Astrocyte of the cerebellum (primary cell): ENCODE measurements around the gene MYT1.

ENCODE experiments used
- DNase-seq: peaks from one replicate; pipeline ENCODE4 v3.0.0-alpha.2; 2011; ENCODE audit warnings: low read depth
- H3K4me3 ChIP-seq: 2 replicates; pipeline ENCODE4 v1.5.1; 2011; ENCODE audit warnings: mild to moderate bottlenecking, low read depth, low read length, moderate library complexity
- CTCF ChIP-seq: IDR thresholded peaks from 2 replicates; pipeline ENCODE4 v1.5.1; 2012; ENCODE audit warnings: low read length, low read depth, moderate library complexity, mild to moderate bottlenecking; ENCODE audit errors: missing control alignments
- in situ Hi-C: cut with HindIII; loops from 2 replicates; pipeline ENCODE4 v1.10.0; 2017; ENCODE audit warnings: low sequenced_read_pairs

The MYT1 gene

DNA sequence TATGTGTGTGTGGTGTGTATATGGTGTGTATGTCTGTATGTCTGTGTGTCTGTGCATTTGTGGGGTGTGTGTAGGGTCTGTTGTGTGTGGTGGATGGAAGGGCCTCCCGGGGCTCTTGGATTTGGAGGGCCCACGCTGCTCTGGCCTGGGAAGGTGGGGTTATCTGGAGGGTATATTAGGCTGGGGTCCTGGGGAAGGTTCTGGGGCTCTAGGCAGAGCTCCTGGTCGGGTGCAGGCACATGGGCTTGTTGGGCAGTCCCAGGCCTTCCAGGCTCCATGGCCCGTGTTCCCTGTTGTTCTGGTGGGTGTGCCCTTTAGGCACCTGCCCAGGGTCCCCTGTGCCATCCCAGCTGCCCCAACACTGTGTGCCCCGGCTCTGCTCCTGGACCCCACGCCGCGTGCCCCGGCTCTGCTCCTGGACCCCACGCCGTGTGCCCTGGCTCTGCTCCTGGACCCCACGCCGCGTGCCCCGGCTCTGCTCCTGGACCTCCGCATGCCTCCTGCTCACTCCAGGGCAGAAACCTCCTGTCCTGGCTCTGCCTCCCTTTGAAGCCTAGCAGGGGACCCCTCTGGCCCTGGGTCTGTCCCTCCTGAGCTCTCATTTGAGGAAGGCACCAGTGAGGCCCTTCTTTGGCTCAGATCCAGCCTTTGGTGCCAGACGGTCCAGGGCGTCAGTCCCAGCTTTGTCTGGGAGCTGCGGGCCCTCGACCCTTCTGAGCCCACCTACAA, 10.2 kb upstream of the MYT1 start:
- TF ChIP-seq CTCF, result no peak
- in situ Hi-C loops, result no loop called here

DNA sequence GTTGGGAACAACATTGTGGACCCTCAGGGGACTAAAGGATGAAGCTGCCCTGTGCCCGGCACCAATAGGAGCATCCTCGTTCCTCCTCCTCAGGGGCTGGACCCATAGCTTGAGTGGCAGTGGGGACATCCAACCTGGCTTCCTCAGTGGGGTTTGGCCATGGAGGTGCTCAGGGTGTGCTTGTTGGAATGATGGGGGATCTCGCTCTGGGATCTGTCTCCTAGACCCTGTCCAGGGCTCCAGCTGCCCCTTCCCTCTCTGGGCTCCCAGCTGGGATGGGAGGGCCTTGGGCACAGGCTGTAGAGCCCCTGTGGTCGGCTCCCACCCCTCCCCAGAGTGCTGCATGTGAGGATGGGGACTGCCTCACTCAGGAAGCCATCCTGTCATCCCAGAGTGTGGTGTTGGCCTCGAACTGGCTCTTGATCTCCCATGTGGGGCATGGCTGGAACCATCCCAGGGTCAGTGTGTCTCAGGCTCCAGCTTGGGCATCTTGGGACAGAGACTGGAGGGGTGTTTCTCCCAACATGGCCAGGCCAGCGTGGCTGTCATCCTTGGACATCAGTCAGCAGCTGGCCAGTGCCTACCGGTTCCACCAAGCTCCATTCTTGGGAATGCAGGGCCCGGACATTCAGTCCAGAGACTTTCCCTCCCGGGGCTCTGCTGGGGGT, 9.5 kb upstream of the MYT1 start:
- H3K4me3 ChIP-seq, result no peak overlapping the region
- in situ Hi-C loops, result no loop called here
- no peak for TF ChIP-seq CTCF
- DNase-seq, result no peak

More for the DNA sequence above, 10.2 kb upstream of the MYT1 start:
- DNase-seq, result no peak
- no peak overlapping the region for H3K4me3 ChIP-seq

DNA sequence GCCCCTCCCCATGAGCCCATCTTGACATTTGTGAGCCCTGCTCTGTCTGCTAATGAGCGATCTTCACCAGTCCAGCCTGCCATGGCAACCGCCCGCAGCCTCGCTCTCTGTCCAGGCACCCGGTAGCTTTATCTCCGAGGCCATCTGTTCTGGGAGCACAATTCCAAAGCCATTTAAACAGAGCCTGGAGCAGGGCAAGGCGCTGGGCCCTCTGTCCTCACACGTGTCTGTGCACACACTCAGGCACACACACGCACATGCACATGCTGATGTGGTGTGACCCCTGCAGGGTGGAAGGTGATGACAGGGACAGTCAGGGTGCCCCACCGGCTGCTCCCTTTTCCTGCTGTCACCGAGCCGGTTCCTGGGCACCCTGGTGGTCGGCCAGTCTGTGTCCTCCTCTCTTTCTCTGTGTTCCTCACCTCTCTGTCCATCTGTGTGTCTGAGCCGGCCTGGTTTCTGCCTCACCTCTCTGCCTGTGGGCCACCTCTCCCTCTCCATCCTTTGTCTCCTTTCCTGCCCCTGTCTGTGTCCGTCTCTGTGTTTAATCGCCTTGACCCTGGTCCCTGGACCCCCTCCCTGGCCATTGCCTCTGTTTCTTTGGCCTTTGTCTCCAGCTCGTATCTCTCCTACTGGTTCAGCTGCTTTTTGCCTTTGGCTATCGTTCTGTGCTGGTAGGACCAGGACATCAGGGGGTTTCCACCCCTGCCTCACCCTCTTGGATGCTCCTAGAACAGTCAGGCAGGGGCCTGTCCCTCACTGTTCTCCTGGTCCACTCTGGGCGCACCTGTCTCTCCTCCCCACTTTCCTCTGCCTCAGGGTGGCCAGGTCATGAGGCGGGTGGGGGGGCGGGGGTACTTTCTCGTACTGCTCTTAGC, 8.8 kb upstream of the MYT1 start:
- no peak for TF ChIP-seq CTCF
- in situ Hi-C loops, result no loop called here
- H3K4me3 ChIP-seq, result no peak overlapping the region
- DNase-seq, result no peak

DNA sequence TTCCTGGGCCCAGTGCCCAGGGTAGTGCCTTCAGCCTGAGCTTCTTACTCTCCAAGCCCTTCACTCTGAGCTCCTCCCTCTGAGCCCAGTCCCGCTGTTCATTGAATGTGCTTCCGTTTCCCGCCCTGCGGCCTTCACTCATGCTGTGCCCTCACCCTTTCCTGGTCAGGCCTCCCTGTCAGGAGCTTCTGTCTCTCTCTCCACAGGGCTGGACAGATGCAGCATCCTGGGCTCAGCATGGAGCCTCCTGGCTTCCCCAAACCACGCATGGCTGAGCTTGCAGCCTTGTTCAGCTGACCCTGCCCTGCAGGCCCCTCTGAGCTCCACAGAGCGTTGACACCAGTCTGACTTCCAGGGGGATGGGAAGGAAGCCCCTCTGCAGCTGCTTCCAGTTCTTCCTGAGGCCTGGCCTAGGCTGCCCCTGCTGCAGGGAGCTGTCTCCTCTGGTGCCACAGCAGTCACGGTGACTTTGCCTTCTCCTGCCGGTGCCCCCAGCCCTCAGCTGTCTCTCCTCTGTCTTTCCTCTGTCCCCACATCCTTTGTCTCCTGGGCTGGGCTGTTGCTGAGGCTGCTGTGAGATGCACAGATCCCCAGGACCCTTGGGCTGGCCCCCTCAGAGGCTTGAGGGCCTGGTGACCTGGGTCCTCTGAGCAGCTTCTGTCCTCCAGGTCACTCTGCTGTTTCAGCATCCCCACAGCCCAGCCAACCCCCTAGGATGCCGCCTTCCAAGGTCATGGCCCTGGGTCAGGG, 7.9 kb upstream of the MYT1 start:
- DNase-seq, result no peak
- in situ Hi-C loops, result no loop called here
- no peak for TF ChIP-seq CTCF
- H3K4me3 ChIP-seq, result no peak overlapping the region

DNA sequence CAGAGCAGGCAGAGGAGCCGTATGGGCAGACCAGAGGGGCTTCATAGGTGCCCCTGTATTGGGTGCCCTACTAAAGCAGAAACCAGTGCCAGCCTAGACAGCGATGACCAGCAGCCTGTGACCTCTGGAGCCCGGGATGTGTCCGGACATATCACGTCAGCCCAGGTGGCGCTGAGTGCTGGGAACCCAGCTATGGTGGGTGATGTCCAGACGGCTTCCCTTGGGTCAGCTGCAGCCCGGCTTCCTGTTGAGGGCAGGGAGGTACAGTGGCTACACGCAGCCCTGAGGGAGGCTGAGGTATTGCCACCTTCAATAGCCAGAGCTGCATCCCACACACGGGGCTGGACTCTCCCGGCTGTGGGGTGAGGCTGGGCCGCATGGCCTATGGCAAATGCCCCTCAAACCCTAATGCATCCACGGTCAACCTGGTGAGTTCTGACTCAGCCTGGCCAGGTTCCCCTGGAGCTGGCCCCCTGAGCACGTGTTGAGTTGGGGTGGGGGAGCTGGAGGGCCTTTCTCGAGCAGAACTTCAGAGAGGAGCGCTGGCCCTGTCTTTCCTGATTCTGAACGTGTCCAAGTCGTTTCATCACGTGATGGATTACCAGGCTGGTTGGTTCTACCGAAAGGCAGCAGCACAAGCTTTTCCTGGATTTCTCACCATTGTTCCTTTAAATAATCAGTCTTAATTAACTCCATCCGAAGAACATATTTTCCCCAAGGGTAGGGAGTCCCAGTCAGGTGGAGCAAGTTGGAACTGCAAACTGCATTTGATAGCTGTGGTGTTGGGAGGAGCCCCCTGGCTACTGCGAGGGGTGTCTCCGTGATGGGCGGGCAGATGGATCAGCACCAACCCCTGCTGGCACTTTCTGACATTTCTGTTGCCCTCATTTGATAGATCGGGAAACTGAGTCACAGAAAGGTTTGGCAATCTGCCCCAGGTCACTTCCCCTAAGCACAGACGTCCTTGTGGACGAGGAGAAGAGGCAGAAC, 7.1 kb upstream of the MYT1 start:
- in situ Hi-C loops, result no loop called here
- no peak for DNase-seq
- H3K4me3 ChIP-seq, result no peak overlapping the region
- TF ChIP-seq CTCF, result no peak
